Measurements from ENCODE around the gene SLC41A1. TPM values are rescaled to one million over a fixed set of nuclear protein-coding genes. Genes with fewer than 3 reads are reported as not detected.
"Not testable (repeated sequence)": the region's sequence is repeated elsewhere in the genome, so short reads cannot be mapped to it uniquely, and the experiment has no call there.

The SLC41A1 gene
- total RNA-seq, 1 donor from 2014 or later: 34.8 TPM

- intact Hi-C loops (cut with micrococcal nuclease): no loop called here
- H3K36me3 Mint-ChIP-seq (ENCODE audit: low read depth): no peaks in the 10 kb centered on the region
- DNase-seq (ENCODE audit: low spot score): no peak
- H3K27ac Mint-ChIP-seq: no peak overlapping the region
- H3K9me3 Mint-ChIP-seq: no peaks in the 10 kb centered on the region
- H3K4me3 Mint-ChIP-seq: no peak overlapping the region
- H3K4me1 Mint-ChIP-seq (ENCODE audit: low read depth): no peaks in the 10 kb centered on the region
- no peaks in the 10 kb centered on the region for H3K27me3 Mint-ChIP-seq (ENCODE audit: insufficient read depth)
Observed at GRCh38 chr1:205837382-205837970, 24.5 kb upstream of the SLC41A1 start.

GRCh38 chr1:205834751-205835150 is 21.8 kb upstream of the SLC41A1 start:
- Mint-ChIP-seq H3K4me3 (no peak overlapping the region), H3K9me3 (no peaks in the 10 kb centered on the region), H3K36me3 (ENCODE audit: low read depth) (no peaks in the 10 kb centered on the region), H3K27me3 (ENCODE audit: insufficient read depth) (no peaks in the 10 kb centered on the region), H3K27ac (no peak overlapping the region), H3K4me1 (ENCODE audit: low read depth) (no peaks in the 10 kb centered on the region)
- DNase-seq (ENCODE audit: low spot score): no peak
- intact Hi-C loops (cut with micrococcal nuclease): no loop called here

- H3K9me3 Mint-ChIP-seq: no peaks in the 10 kb centered on the region
- no peaks in the 10 kb centered on the region for H3K4me1 Mint-ChIP-seq (ENCODE audit: low read depth)
- H3K4me3 Mint-ChIP-seq: no peak overlapping the region
- H3K36me3 Mint-ChIP-seq (ENCODE audit: low read depth): no peaks in the 10 kb centered on the region
- H3K27ac Mint-ChIP-seq: no peak overlapping the region
- peaks cover 2% of the 10 kb centered on the region for H3K27me3 Mint-ChIP-seq (ENCODE audit: insufficient read depth)
- no peak for DNase-seq (ENCODE audit: low spot score)
- intact Hi-C loops (cut with micrococcal nuclease): no loop called here
Observed at GRCh38 chr1:205832326-205832751, 19.3 kb upstream of the SLC41A1 start.

- DNase-seq (ENCODE audit: low spot score): no peak
- Mint-ChIP-seq H3K9me3 (no peaks in the 10 kb centered on the region), H3K4me3 (no peak overlapping the region), H3K4me1 (ENCODE audit: low read depth) (peaks cover 23% of the 10 kb centered on the region), H3K36me3 (ENCODE audit: low read depth) (no peaks in the 10 kb centered on the region), H3K27ac (no peak overlapping the region), H3K27me3 (ENCODE audit: insufficient read depth) (peaks cover 2% of the 10 kb centered on the region)
- intact Hi-C loops (cut with micrococcal nuclease): no loop called here
Observed at GRCh38 chr1:205827623-205828022, 14.6 kb upstream of the SLC41A1 start.

- intact Hi-C loops (cut with micrococcal nuclease): no loop called here
- Mint-ChIP-seq H3K36me3 (ENCODE audit: low read depth) (no peaks in the 10 kb centered on the region), H3K27me3 (ENCODE audit: insufficient read depth) (peaks cover 2% of the 10 kb centered on the region), H3K9me3 (no peaks in the 10 kb centered on the region), H3K4me3 (no peak overlapping the region), H3K4me1 (ENCODE audit: low read depth) (peaks cover 28% of the 10 kb centered on the region), H3K27ac (no peak overlapping the region)
- no peak for DNase-seq (ENCODE audit: low spot score)
Observed at GRCh38 chr1:205826995-205827394, 14.0 kb upstream of the SLC41A1 start.

- intact Hi-C loops (cut with micrococcal nuclease): no loop called here
- Mint-ChIP-seq H3K4me1 (ENCODE audit: low read depth) (peaks cover 29% of the 10 kb centered on the region), H3K27ac (no peak overlapping the region)
Observed at GRCh38 chr1:205826016-205826806, 13.2 kb upstream of the SLC41A1 start.

GRCh38 chr1:205824180-205824579 is 11.2 kb upstream of the SLC41A1 start:
- DNase-seq (ENCODE audit: low spot score): no peak
- H3K9me3 Mint-ChIP-seq: no peaks in the 10 kb centered on the region
- no peak overlapping the region for H3K27ac Mint-ChIP-seq
- peaks cover 29% of the 10 kb centered on the region for H3K4me1 Mint-ChIP-seq (ENCODE audit: low read depth)
- H3K27me3 Mint-ChIP-seq (ENCODE audit: insufficient read depth): peaks cover 2% of the 10 kb centered on the region
- no peak overlapping the region for H3K4me3 Mint-ChIP-seq
- intact Hi-C loops (cut with micrococcal nuclease): no loop called here
- H3K36me3 Mint-ChIP-seq (ENCODE audit: low read depth): no peaks in the 10 kb centered on the region

More at GRCh38 chr1:205826016-205826806, 13.2 kb upstream of the SLC41A1 start:
- Mint-ChIP-seq H3K4me3 (no peak overlapping the region), H3K27me3 (ENCODE audit: insufficient read depth) (peaks cover 2% of the 10 kb centered on the region), H3K9me3 (no peaks in the 10 kb centered on the region), H3K36me3 (ENCODE audit: low read depth) (no peaks in the 10 kb centered on the region)
- DNase-seq (ENCODE audit: low spot score): no peak

- H3K27me3 Mint-ChIP-seq (ENCODE audit: insufficient read depth); H3K9me3 Mint-ChIP-seq; H3K36me3 Mint-ChIP-seq (ENCODE audit: low read depth); intact Hi-C loops (cut with micrococcal nuclease); DNase-seq (ENCODE audit: low spot score): not testable (repeated sequence)
- H3K4me1 Mint-ChIP-seq (ENCODE audit: low read depth): peaks cover 29% of the 10 kb centered on the region
- H3K4me3 Mint-ChIP-seq: peak overlapping the region; percentile 23
- H3K27ac Mint-ChIP-seq: peak overlapping the region; percentile 57
Observed at GRCh38 chr1:205823260-205823659, 10.3 kb upstream of the SLC41A1 start.

- Mint-ChIP-seq H3K36me3 (ENCODE audit: low read depth) (no peaks in the 10 kb centered on the region), H3K9me3 (no peaks in the 10 kb centered on the region), H3K4me1 (ENCODE audit: low read depth) (peaks cover 29% of the 10 kb centered on the region), H3K27ac (no peak overlapping the region), H3K27me3 (ENCODE audit: insufficient read depth) (peaks cover 2% of the 10 kb centered on the region), H3K4me3 (no peak overlapping the region)
- intact Hi-C loops (cut with micrococcal nuclease): no loop called here
- DNase-seq (ENCODE audit: low spot score): no peak
Observed at GRCh38 chr1:205822397-205822796, 9.4 kb upstream of the SLC41A1 start.

GRCh38 chr1:205817988-205818387 is 5.0 kb upstream of the SLC41A1 start:
- Mint-ChIP-seq H3K9me3 (no peaks in the 10 kb centered on the region), H3K27me3 (ENCODE audit: insufficient read depth) (peaks cover 7% of the 10 kb centered on the region), H3K27ac (no peak overlapping the region), H3K4me1 (ENCODE audit: low read depth) (peaks cover 21% of the 10 kb centered on the region), H3K4me3 (no peak overlapping the region), H3K36me3 (ENCODE audit: low read depth) (no peaks in the 10 kb centered on the region)
- no peak for DNase-seq (ENCODE audit: low spot score)
- intact Hi-C loops (cut with micrococcal nuclease): no loop called here

- Mint-ChIP-seq H3K9me3 (no peaks in the 10 kb centered on the region), H3K4me1 (ENCODE audit: low read depth) (peaks cover 18% of the 10 kb centered on the region), H3K36me3 (ENCODE audit: low read depth) (no peaks in the 10 kb centered on the region), H3K27ac (no peak overlapping the region), H3K27me3 (ENCODE audit: insufficient read depth) (peaks cover 7% of the 10 kb centered on the region), H3K4me3 (no peak overlapping the region)
- no peak for DNase-seq (ENCODE audit: low spot score)
- intact Hi-C loops (cut with micrococcal nuclease): no loop called here
Observed at GRCh38 chr1:205817364-205817763, 4.4 kb upstream of the SLC41A1 start.

GRCh38 chr1:205813755-205814058 is 709 bp upstream of the SLC41A1 start:
- DNase-seq (ENCODE audit: low spot score): peak; percentile 7
- Mint-ChIP-seq H3K27me3 (ENCODE audit: insufficient read depth) (peaks cover 7% of the 10 kb centered on the region), H3K4me3 (peak overlapping the region; percentile 94), H3K4me1 (ENCODE audit: low read depth) (peaks cover 43% of the 10 kb centered on the region), H3K36me3 (ENCODE audit: low read depth) (peaks cover 13% of the 10 kb centered on the region), H3K9me3 (no peaks in the 10 kb centered on the region), H3K27ac (peak overlapping the region; percentile 85)
- intact Hi-C loops (cut with micrococcal nuclease): loop anchor here (1.0 kb wide), 6 partner anchors 8 to 181 kb away; partner anchors contain the start of genes ELK4, NUCKS1, PM20D1 and RAB29

GRCh38 chr1:205812271-205812877 is 624 bp downstream of the SLC41A1 start:
- Mint-ChIP-seq H3K27me3 (ENCODE audit: insufficient read depth) (peaks cover 5% of the 10 kb centered on the region), H3K9me3 (no peaks in the 10 kb centered on the region), H3K4me1 (ENCODE audit: low read depth) (peaks cover 50% of the 10 kb centered on the region), H3K27ac (peak overlapping the region; percentile 62), H3K4me3 (peak overlapping the region; percentile 94), H3K36me3 (ENCODE audit: low read depth) (peaks cover 21% of the 10 kb centered on the region)
- intact Hi-C loops (cut with micrococcal nuclease): no loop called here
- DNase-seq (ENCODE audit: low spot score): peak; percentile 8
